ENCODE results near the gene DDX41.

GRCh38 chr5:177545487-177546257, 28.9 kb upstream of the DDX41 start:
- TF ChIP-seq TAF1 (IDR thresholded peaks at IDR 0.05; ENCODE audit: borderline replicate concordance, low read depth, low read length) (no peak), POLR2A (IDR thresholded peaks at IDR 0.05; ENCODE audit: low read depth, low read length) (no peak), POLR2AphosphoS5 (IDR thresholded peaks at IDR 0.05; ENCODE audit: low read depth, low read length) (no peak)
